ENCODE data around the gene ARL2BP. TPM values are rescaled to one million over a fixed set of nuclear protein-coding genes. Genes with fewer than 3 reads are reported as not detected.
"Not testable (repeated sequence)": the region's sequence is repeated elsewhere in the genome, so short reads cannot be mapped to it uniquely, and the experiment has no call there.

ARL2BP gene
- total RNA-seq, 1 donor from 2014 or later, result 35.9 TPM

- Mint-ChIP-seq H3K9me3 (no peaks in the 10 kb centered on the region), H3K27ac (no peak overlapping the region), H3K27me3 (ENCODE audit: low read depth) (no peaks in the 10 kb centered on the region), H3K4me1 (peaks cover 17% of the 10 kb centered on the region), H3K4me3 (no peak overlapping the region), H3K36me3 (no peaks in the 10 kb centered on the region)
- TF ChIP-seq CTCF (IDR thresholded peaks at IDR 0.05; ENCODE audit: unreplicated experiment), result no peak
- no peak for DNase-seq (ENCODE audit: low spot score in 2 of 2, unreplicated experiment in 2 of 2)
Measured at GRCh38 chr16:57266531-57267260, 21.6 kb downstream of the ARL2BP start.

GRCh38 chr16:57267343-57267742 lies 22.3 kb downstream of the ARL2BP start:
- H3K4me1 Mint-ChIP-seq, result peaks cover 17% of the 10 kb centered on the region
- not testable (repeated sequence) for H3K9me3 Mint-ChIP-seq; DNase-seq (ENCODE audit: low spot score in 2 of 2, unreplicated experiment in 2 of 2); H3K4me3 Mint-ChIP-seq; H3K36me3 Mint-ChIP-seq; H3K27me3 Mint-ChIP-seq (ENCODE audit: low read depth); H3K27ac Mint-ChIP-seq

GRCh38 chr16:57268804-57269800 lies 24.0 kb downstream of the ARL2BP start:
- Mint-ChIP-seq H3K4me3 (no peak overlapping the region), H3K4me1 (peaks cover 14% of the 10 kb centered on the region), H3K9me3 (no peaks in the 10 kb centered on the region), H3K27ac (peak overlapping the region; percentile 34), H3K36me3 (no peaks in the 10 kb centered on the region), H3K27me3 (ENCODE audit: low read depth) (no peaks in the 10 kb centered on the region)
- DNase-seq (ENCODE audit: low spot score in 2 of 2, unreplicated experiment in 2 of 2), result no peak
- TF ChIP-seq CTCF (IDR thresholded peaks at IDR 0.05; ENCODE audit: unreplicated experiment), result no peak

- Mint-ChIP-seq H3K4me3 (no peak overlapping the region), H3K27ac (no peak overlapping the region), H3K9me3 (no peaks in the 10 kb centered on the region), H3K27me3 (ENCODE audit: low read depth) (no peaks in the 10 kb centered on the region), H3K4me1 (peaks cover 14% of the 10 kb centered on the region), H3K36me3 (no peaks in the 10 kb centered on the region)
- DNase-seq (ENCODE audit: low spot score in 2 of 2, unreplicated experiment in 2 of 2), result no peak
- no peak for TF ChIP-seq CTCF (IDR thresholded peaks at IDR 0.05; ENCODE audit: unreplicated experiment)
Measured at GRCh38 chr16:57270221-57271062, 25.4 kb downstream of the ARL2BP start.

- peaks cover 14% of the 10 kb centered on the region for H3K4me1 Mint-ChIP-seq
- no peak for TF ChIP-seq CTCF (IDR thresholded peaks at IDR 0.05; ENCODE audit: unreplicated experiment)
- no peaks in the 10 kb centered on the region for H3K27me3 Mint-ChIP-seq (ENCODE audit: low read depth)
- no peak for DNase-seq (ENCODE audit: low spot score in 2 of 2, unreplicated experiment in 2 of 2)
- no peak overlapping the region for H3K4me3 Mint-ChIP-seq
- H3K36me3 Mint-ChIP-seq, result no peaks in the 10 kb centered on the region
- no peak overlapping the region for H3K27ac Mint-ChIP-seq
- H3K9me3 Mint-ChIP-seq, result no peaks in the 10 kb centered on the region
Measured at GRCh38 chr16:57271063-57271345, 25.9 kb downstream of the ARL2BP start.
